Mesendoderm (in vitro differentiated cells): Measurements from ENCODE around the gene DISC1.
"Not testable (repeated sequence)": the region's sequence is repeated elsewhere in the genome, so short reads cannot be mapped to it uniquely, and the experiment has no call there.

Experiments
- DNase-seq: peaks from one replicate; pipeline ENCODE4 v3.0.0; 2013
- H2AK5ac ChIP-seq: 2 replicates; pipeline ENCODE4 v1.6.1; 2013; ENCODE audit warnings: low read length, inconsistent platforms
- H2BK120ac ChIP-seq: 2 replicates; pipeline ENCODE4 v1.6.1; 2013; ENCODE audit warnings: low read depth, mild to moderate bottlenecking, low read length, moderate library complexity, mixed read lengths
- H2BK15ac ChIP-seq: replicated peaks from 2 replicates; pipeline ENCODE4 v1.6.1; 2013; ENCODE audit warnings: low read depth, mild to moderate bottlenecking, moderate library complexity
- H2BK5ac ChIP-seq: 2 replicates; pipeline ENCODE4 v1.6.1; 2013; ENCODE audit warnings: low read length, inconsistent platforms
- H3K18ac ChIP-seq: 2 replicates; pipeline ENCODE4 v1.6.1; 2013; ENCODE audit warnings: mild to moderate bottlenecking, low read length, mixed read lengths
- H3K23ac ChIP-seq: one replicate; pipeline ENCODE4 v1.6.1; 2013; ENCODE audit warnings: low read length
- H3K27ac ChIP-seq: 2 replicates; pipeline ENCODE4 v1.5.1; 2013; ENCODE audit warnings: low read depth, mild to moderate bottlenecking, inconsistent platforms, low read length, moderate library complexity
- H3K27me3 ChIP-seq: 2 replicates; pipeline ENCODE4 v1.6.1; 2013; ENCODE audit warnings: low read length, control low read depth, mild to moderate bottlenecking, inconsistent platforms; ENCODE audit not compliant: insufficient read depth, poor library complexity
- H3K36me3 ChIP-seq: 2 replicates; pipeline ENCODE4 v1.6.1; 2013; ENCODE audit warnings: low read length, inconsistent platforms; ENCODE audit not compliant: control insufficient read depth, insufficient read depth
- H3K4ac ChIP-seq: one replicate; pipeline ENCODE4 v1.6.1; 2013; ENCODE audit warnings: low read depth, mild to moderate bottlenecking, low read length, moderate library complexity
- H3K4me1 ChIP-seq: 2 replicates; pipeline ENCODE4 v1.6.1; 2013; ENCODE audit warnings: low read depth, low read length, inconsistent platforms; ENCODE audit not compliant: control insufficient read depth
- H3K4me2 ChIP-seq: 2 replicates; pipeline ENCODE4 v1.6.1; 2013; ENCODE audit warnings: low read length
- H3K4me3 ChIP-seq: 2 replicates; pipeline ENCODE4 v1.5.1; 2013; ENCODE audit warnings: mild to moderate bottlenecking, low read length
- H3K56ac ChIP-seq: one replicate; pipeline ENCODE4 v1.6.1; 2013; ENCODE audit warnings: low read length
- H3K79me1 ChIP-seq: 2 replicates; pipeline ENCODE4 v1.6.1; 2013; ENCODE audit warnings: low read length, inconsistent platforms
- H3K79me2 ChIP-seq: 2 replicates; pipeline ENCODE4 v1.6.1; 2013; ENCODE audit warnings: mild to moderate bottlenecking, low read length; ENCODE audit not compliant: control insufficient read depth, insufficient read depth
- H3K9ac ChIP-seq: 2 replicates; pipeline ENCODE4 v1.6.1; 2013; ENCODE audit warnings: low read length, inconsistent platforms
- H4K5ac ChIP-seq: one replicate; pipeline ENCODE4 v1.6.1; 2013; ENCODE audit warnings: low read length
- H4K8ac ChIP-seq: one replicate; pipeline ENCODE4 v1.6.1; 2013; ENCODE audit warnings: low read depth, mild to moderate bottlenecking, control low read depth, low read length, moderate library complexity
- WGBS: extraction: QIAGEN DNeasy Blood & Tissue Kit; methylation state at CpG from one replicate; pipeline ENCODE4 v1.1.7; 2013; ENCODE audit warnings: low lambda C conversion rate, missing lambda C conversion rate; ENCODE audit not compliant: insufficient coverage; ENCODE audit errors: extremely low coverage; 5-methylcytosine and 5-hydroxymethylcytosine counted together

The DISC1 gene

DNA sequence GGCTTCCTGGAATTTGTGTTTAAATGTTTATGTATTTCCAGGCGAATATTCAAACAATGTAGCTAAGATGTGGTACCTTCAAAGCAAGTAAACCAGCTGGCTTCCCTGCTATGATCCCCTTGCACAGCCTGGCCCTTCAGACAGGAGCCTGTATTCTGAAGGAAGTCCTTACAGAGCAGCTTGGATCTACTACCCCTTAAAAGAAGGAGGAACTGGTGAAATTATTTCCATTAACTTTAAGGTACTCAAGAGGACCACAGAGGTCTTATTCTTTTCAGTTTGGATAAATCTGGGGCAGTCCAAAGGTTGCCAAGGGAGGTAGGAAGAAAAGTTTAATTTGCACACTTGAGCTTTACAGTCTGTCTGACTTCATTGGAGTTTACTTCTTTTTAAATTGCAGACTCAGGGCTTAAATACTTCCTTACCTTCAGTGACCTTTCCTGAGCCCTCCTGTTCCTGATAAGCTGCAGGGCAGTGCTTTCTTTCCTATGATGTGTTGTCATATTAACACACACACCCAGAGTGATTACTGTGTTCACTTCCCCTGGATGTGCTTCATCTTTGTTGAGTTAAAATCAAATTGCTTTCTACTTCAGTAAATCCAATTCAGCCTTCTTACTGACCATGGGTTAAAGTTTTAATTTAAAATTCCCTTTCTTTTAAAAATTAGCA is 40.5 kb downstream of the DISC1 start:
- Histone ChIP-seq H2BK5ac (no peak overlapping the region), H2AK5ac (no peak overlapping the region), H2BK15ac (no peak overlapping the region), H3K23ac (no peak overlapping the region), H4K8ac (no peak overlapping the region), H3K4me2 (no peak overlapping the region), H3K27me3 (no peaks in the 10 kb centered on the region), H3K56ac (no peak overlapping the region), H3K4me3 (no peak overlapping the region), H3K36me3 (no peaks in the 10 kb centered on the region), H3K27ac (no peak overlapping the region), H3K4me1 (no peaks in the 10 kb centered on the region), H3K18ac (no peak overlapping the region), H2BK120ac (no peak overlapping the region), H3K79me2 (no peaks in the 10 kb centered on the region), H4K5ac (no peak overlapping the region), H3K79me1 (no peaks in the 10 kb centered on the region), H3K9ac (no peak overlapping the region), H3K4ac (no peak overlapping the region)
- DNase-seq: no peak
- no CpG with 5 or more reads among the region's 1 CpG for WGBS

- H4K8ac ChIP-seq: no peak overlapping the region
- H2AK5ac ChIP-seq: no peak overlapping the region
- no peak overlapping the region for H3K56ac ChIP-seq
- no peaks in the 10 kb centered on the region for H3K4me1 ChIP-seq
- no peak overlapping the region for H3K4me3 ChIP-seq
- no peak overlapping the region for H3K4me2 ChIP-seq
- no peak overlapping the region for H3K27ac ChIP-seq
- H3K9ac ChIP-seq: no peak overlapping the region
- no peak overlapping the region for H2BK15ac ChIP-seq
- H3K23ac ChIP-seq: no peak overlapping the region
- H3K79me1 ChIP-seq: no peaks in the 10 kb centered on the region
- no peak overlapping the region for H4K5ac ChIP-seq
- no peak overlapping the region for H3K18ac ChIP-seq
- DNase-seq: no peak
- H2BK120ac ChIP-seq: no peak overlapping the region
- no peaks in the 10 kb centered on the region for H3K27me3 ChIP-seq
- WGBS: no CpG with 5 or more reads among the region's 3 CpGs
- no peak overlapping the region for H2BK5ac ChIP-seq
- H3K79me2 ChIP-seq: no peaks in the 10 kb centered on the region
- H3K4ac ChIP-seq: no peak overlapping the region
- no peaks in the 10 kb centered on the region for H3K36me3 ChIP-seq
These were observed 41.4 kb downstream of the DISC1 start for GRCh38 chr1:231667896-231668506.

DNA sequence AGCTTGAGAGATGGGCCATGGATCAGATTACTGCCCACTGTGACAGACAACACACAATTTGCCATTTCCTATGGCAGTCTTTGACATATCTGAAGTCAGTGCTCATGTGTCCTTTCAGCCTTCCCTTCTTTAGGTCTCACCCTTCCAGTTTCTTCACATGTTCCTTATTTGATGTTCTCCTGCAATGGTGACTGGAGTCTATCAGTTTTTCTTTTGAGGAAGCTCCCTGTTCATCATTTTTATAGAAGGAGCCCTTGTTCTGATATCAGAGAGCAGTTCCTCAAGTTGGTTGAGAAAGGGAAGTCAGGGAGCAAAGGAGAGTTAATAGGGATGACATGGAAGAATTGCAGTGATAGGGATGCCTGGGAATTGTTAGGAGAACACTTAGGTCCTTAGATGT is 42.2 kb downstream of the DISC1 start:
- no peak overlapping the region for H3K9ac ChIP-seq
- H4K5ac ChIP-seq: no peak overlapping the region
- no peaks in the 10 kb centered on the region for H3K79me1 ChIP-seq
- no peaks in the 10 kb centered on the region for H3K36me3 ChIP-seq
- no peak overlapping the region for H2BK120ac ChIP-seq
- H3K4me3 ChIP-seq: no peak overlapping the region
- no peaks in the 10 kb centered on the region for H3K27me3 ChIP-seq
- no peak overlapping the region for H4K8ac ChIP-seq
- peaks cover 2% of the 10 kb centered on the region for H3K4me1 ChIP-seq
- H3K18ac ChIP-seq: no peak overlapping the region
- no peak for DNase-seq
- no peak overlapping the region for H3K27ac ChIP-seq
- no peak overlapping the region for H3K23ac ChIP-seq
- no peak overlapping the region for H2BK5ac ChIP-seq
- no peak overlapping the region for H3K4me2 ChIP-seq
- H3K79me2 ChIP-seq: no peaks in the 10 kb centered on the region
- no peak overlapping the region for H3K4ac ChIP-seq
- H2AK5ac ChIP-seq: no peak overlapping the region
- no peak overlapping the region for H3K56ac ChIP-seq
- no peak overlapping the region for H2BK15ac ChIP-seq

GRCh38 chr1:231669864-231670621 is 43.5 kb downstream of the DISC1 start:
- not testable (repeated sequence) for H3K27me3 ChIP-seq, H2BK120ac ChIP-seq, H3K4me2 ChIP-seq, H2BK5ac ChIP-seq, H3K36me3 ChIP-seq, H3K4ac ChIP-seq, H4K5ac ChIP-seq, H3K27ac ChIP-seq, H3K4me3 ChIP-seq, H2AK5ac ChIP-seq, H3K18ac ChIP-seq, H3K23ac ChIP-seq, H3K9ac ChIP-seq, H3K79me2 ChIP-seq, DNase-seq, H3K56ac ChIP-seq, H2BK15ac ChIP-seq, H3K79me1 ChIP-seq, H4K8ac ChIP-seq, H3K4me1 ChIP-seq
- no CpG with 5 or more reads among the region's 4 CpGs for WGBS

- no peak overlapping the region for H3K23ac ChIP-seq
- no peak overlapping the region for H3K56ac ChIP-seq
- no peak overlapping the region for H4K8ac ChIP-seq
- no peak overlapping the region for H3K9ac ChIP-seq
- no peak overlapping the region for H3K4ac ChIP-seq
- no peaks in the 10 kb centered on the region for H3K79me2 ChIP-seq
- H4K5ac ChIP-seq: no peak overlapping the region
- H2BK5ac ChIP-seq: no peak overlapping the region
- peaks cover 2% of the 10 kb centered on the region for H3K4me1 ChIP-seq
- H3K36me3 ChIP-seq: no peaks in the 10 kb centered on the region
- H3K4me2 ChIP-seq: no peak overlapping the region
- no peak for DNase-seq
- H2AK5ac ChIP-seq: no peak overlapping the region
- H2BK15ac ChIP-seq: no peak overlapping the region
- H3K4me3 ChIP-seq: no peak overlapping the region
- H2BK120ac ChIP-seq: no peak overlapping the region
- no peaks in the 10 kb centered on the region for H3K79me1 ChIP-seq
- no peaks in the 10 kb centered on the region for H3K27me3 ChIP-seq
- no CpG with 5 or more reads among the region's 1 CpG for WGBS
- H3K27ac ChIP-seq: no peak overlapping the region
- H3K18ac ChIP-seq: no peak overlapping the region
These were observed 44.2 kb downstream of the DISC1 start for GRCh38 chr1:231670755-231671154.
